ENCODE results near the gene CYTH1. TPM values are rescaled to one million over a fixed set of nuclear protein-coding genes. Genes with fewer than 3 reads are reported as not detected.
A peak's percentile ranks its signal among the peaks of the same experiment; 100 is the strongest.

The CYTH1 gene
- total RNA-seq, 2 experiments from 2014 or later = 521 to 525 TPM

- peak overlapping the region; percentile 73 for H3K27ac Mint-ChIP-seq
- TF ChIP-seq CTCF (IDR thresholded peaks at IDR 0.05) = no peak
- POLR2A ChIA-PET = interaction anchor here (2.0 kb wide), 1 partner anchor 10 kb away, joined by 7 read pairs; no protein-coding TSS in a partner anchor
Measured at GRCh38 chr17:78675836-78676235, 106.2 kb downstream of the CYTH1 start.

GRCh38 chr17:78675316-78675616, 106.8 kb downstream of the CYTH1 start:
- H3K27ac Mint-ChIP-seq = peak overlapping the region; percentile 73
- CTCF ChIA-PET = no interaction called here
- POLR2A ChIA-PET = interaction anchor here (2.0 kb wide), 1 partner anchor 10 kb away, joined by 7 read pairs; no protein-coding TSS in a partner anchor
- no peak overlapping the region for H3K4me3 ChIP-seq (ENCODE audit: low read length)
- peaks cover 18% of the 10 kb centered on the region for H3K4me1 Mint-ChIP-seq (ENCODE audit: low read depth)
- no peaks in the 10 kb centered on the region for H3K27me3 Mint-ChIP-seq
- peaks cover 91% of the 10 kb centered on the region for H3K36me3 ChIP-seq (ENCODE audit: insufficient read depth, low read length)
- H3K4me1 ChIP-seq (ENCODE audit: insufficient read depth, low read length) = no peaks in the 10 kb centered on the region
- H3K4me3 Mint-ChIP-seq = no peak overlapping the region
- intact Hi-C loops (cut with DNase I, micrococcal nuclease) = no loop called here
- no peaks in the 10 kb centered on the region for H3K9me3 ChIP-seq (ENCODE audit: control insufficient read depth in 1 of 2, insufficient read depth in 1 of 2, low read length in 2 of 2)
- H3K27me3 ChIP-seq (ENCODE audit: control insufficient read depth in 1 of 2, insufficient read depth in 2 of 2, low read length in 2 of 2) = no peaks in the 10 kb centered on the region
- DNase-seq (peak in 1 of 14 experiments; percentile 15), ATAC-seq (ENCODE audit: poor library complexity) (no peak)
- H3K27ac ChIP-seq (ENCODE audit: low read depth in 1 of 2, low read length in 2 of 2) = no peak overlapping the region
- TF ChIP-seq CTCF (IDR thresholded peaks at IDR 0.05) = no peak
- no peaks in the 10 kb centered on the region for H3K9me3 Mint-ChIP-seq
- peaks cover 100% of the 10 kb centered on the region for H3K36me3 Mint-ChIP-seq (ENCODE audit: low read depth)

More at GRCh38 chr17:78675836-78676235, 106.2 kb downstream of the CYTH1 start:
- DNase-seq (peak in 1 of 14 experiments; percentile 27), ATAC-seq (ENCODE audit: poor library complexity) (no peak)
- Histone ChIP-seq H3K9me3 (ENCODE audit: control insufficient read depth in 1 of 2, insufficient read depth in 1 of 2, low read length in 2 of 2) (no peaks in the 10 kb centered on the region), H3K4me3 (ENCODE audit: low read length) (no peak overlapping the region), H3K27ac (ENCODE audit: low read depth in 1 of 2, low read length in 2 of 2) (no peak overlapping the region), H3K27me3 (ENCODE audit: control insufficient read depth in 1 of 2, insufficient read depth in 2 of 2, low read length in 2 of 2) (no peaks in the 10 kb centered on the region), H3K36me3 (ENCODE audit: insufficient read depth, low read length) (peaks cover 93% of the 10 kb centered on the region), H3K4me1 (ENCODE audit: insufficient read depth, low read length) (no peaks in the 10 kb centered on the region)
- intact Hi-C loops (cut with DNase I, micrococcal nuclease) = no loop called here
- Mint-ChIP-seq H3K36me3 (ENCODE audit: low read depth) (peaks cover 100% of the 10 kb centered on the region), H3K4me3 (no peak overlapping the region), H3K27me3 (no peaks in the 10 kb centered on the region), H3K4me1 (ENCODE audit: low read depth) (peaks cover 12% of the 10 kb centered on the region), H3K9me3 (no peaks in the 10 kb centered on the region)
- CTCF ChIA-PET = no interaction called here

- Mint-ChIP-seq H3K4me1 (ENCODE audit: low read depth) (peaks cover 19% of the 10 kb centered on the region), H3K27ac (peak overlapping the region; percentile 73), H3K4me3 (no peak overlapping the region), H3K27me3 (no peaks in the 10 kb centered on the region), H3K9me3 (no peaks in the 10 kb centered on the region), H3K36me3 (ENCODE audit: low read depth) (peaks cover 100% of the 10 kb centered on the region)
- Histone ChIP-seq H3K27ac (ENCODE audit: low read depth in 1 of 2, low read length in 2 of 2) (no peak overlapping the region), H3K27me3 (ENCODE audit: control insufficient read depth in 1 of 2, insufficient read depth in 2 of 2, low read length in 2 of 2) (no peaks in the 10 kb centered on the region), H3K4me3 (ENCODE audit: low read length) (no peak overlapping the region), H3K4me1 (ENCODE audit: insufficient read depth, low read length) (no peaks in the 10 kb centered on the region), H3K9me3 (ENCODE audit: control insufficient read depth in 1 of 2, insufficient read depth in 1 of 2, low read length in 2 of 2) (no peaks in the 10 kb centered on the region), H3K36me3 (ENCODE audit: insufficient read depth, low read length) (peaks cover 88% of the 10 kb centered on the region)
- TF ChIP-seq CTCF (IDR thresholded peaks at IDR 0.05) = no peak
- DNase-seq (peak in 1 of 14 experiments; percentile 22), ATAC-seq (ENCODE audit: poor library complexity) (no peak)
- ChIA-PET CTCF (no interaction called here), POLR2A (no interaction called here)
- intact Hi-C loops (cut with DNase I, micrococcal nuclease) = no loop called here
Measured at GRCh38 chr17:78674595-78675315, 107.3 kb downstream of the CYTH1 start.

Data from CD4-positive, alpha-beta T cell (primary cell).